D341Med (cell line): ENCODE measurements around the gene LNPK.
"Not testable (repeated sequence)": the region's sequence is repeated elsewhere in the genome, so short reads cannot be mapped to it uniquely, and the experiment has no call there.

ENCODE experiments used
- DNase-seq: peaks from one replicate; pipeline ENCODE4 v3.0.0; 2012; ENCODE audit warnings: low spot score

Gene LNPK

DNA sequence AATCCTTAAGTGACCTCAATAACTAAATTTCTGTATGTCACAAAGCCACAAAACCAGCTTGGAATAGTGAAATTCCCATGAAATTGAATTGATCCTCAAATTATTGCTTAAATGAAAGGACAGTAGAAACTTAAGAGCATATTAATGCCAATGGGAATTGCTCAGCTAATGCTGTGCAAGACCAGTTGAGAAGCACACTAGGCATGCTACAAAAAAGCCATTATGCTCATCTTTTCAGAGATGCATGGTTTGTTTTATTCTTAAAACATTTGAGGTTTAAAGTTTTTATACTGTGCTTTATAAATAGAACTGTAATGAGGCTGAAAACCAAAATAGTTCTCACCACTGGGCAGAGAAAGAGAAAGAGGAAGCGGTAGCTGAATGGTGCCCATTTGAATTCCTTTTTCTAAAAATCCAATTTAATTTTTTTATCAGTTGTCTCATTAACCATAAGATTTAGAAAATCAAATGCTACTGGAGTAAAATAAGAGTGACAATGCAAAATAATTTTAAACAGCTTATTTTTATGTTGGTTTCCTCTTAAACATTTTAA is 98.6 kb downstream of the LNPK start:
- DNase-seq, result no peak

- DNase-seq, result not testable (repeated sequence)
These were observed 106.1 kb downstream of the LNPK start for GRCh38 chr2:175895957-175896356.

GRCh38 chr2:175892046-175892445 is 110.0 kb downstream of the LNPK start:
- no peak for DNase-seq

DNA sequence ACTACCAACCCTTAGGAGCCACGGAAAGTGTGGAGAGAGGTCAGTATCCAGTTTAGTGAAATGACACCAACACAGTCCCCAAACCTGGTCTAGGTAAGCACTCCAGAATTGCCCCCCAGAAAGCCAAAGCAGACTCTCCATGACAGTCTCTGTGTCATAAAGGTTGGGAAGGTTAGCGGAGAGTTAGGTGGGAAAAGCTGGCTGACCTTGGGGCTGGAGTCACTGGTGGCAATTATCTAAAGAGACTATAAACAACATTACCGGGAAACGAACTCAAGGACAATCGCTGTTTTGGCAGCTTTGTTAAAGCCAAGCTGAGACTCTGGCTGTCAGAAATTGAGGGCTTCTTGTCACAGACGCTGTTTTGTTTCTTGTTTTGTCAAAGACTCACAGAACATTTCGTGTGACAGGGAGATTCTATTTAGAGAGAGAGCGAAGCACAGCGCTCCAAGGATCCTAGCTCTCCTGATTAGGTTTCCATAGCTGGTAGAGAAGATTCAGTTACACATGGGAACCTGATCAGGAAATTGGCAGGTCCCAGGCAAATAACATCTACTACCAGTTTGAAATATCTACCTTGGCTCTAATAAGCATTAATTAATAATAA is 111.3 kb downstream of the LNPK start:
- no peak for DNase-seq

- no peak for DNase-seq
These were observed 112.3 kb downstream of the LNPK start for GRCh38 chr2:175889701-175890302.

- DNase-seq, result no peak
These were observed 114.3 kb downstream of the LNPK start for GRCh38 chr2:175887776-175888175.

- no peak for DNase-seq
These were observed 117.2 kb downstream of the LNPK start for GRCh38 chr2:175884697-175885393.

DNA sequence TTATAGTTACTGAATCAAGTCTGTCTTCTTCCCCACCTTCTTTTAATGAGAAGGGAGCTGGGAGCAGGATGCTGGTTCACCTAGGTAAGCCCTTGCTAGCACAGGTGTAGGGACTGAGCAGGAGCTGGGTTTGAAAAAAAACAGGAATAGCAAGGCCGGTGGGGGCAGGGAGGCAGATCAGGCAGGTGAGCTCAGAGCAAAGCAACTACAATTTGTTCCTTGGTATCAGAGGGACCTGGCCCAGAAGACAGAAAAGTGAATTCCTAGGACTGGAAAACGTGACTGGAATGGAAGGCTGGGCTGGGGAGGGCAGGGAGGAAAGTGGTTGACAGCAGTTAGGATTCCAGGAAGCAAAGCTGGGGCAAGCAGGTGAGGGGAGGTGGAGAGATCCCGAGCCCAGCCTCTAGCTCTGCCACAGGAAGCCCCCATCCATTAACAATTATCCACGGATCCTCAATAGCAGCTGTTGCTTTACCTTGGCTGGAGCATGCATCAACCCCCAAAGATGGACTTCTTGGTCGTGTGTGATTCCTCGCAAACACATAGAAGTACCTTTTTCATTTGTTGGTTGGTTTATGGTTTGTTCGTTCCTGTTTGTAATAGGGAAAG is 118.4 kb downstream of the LNPK start:
- DNase-seq, result no peak

DNA sequence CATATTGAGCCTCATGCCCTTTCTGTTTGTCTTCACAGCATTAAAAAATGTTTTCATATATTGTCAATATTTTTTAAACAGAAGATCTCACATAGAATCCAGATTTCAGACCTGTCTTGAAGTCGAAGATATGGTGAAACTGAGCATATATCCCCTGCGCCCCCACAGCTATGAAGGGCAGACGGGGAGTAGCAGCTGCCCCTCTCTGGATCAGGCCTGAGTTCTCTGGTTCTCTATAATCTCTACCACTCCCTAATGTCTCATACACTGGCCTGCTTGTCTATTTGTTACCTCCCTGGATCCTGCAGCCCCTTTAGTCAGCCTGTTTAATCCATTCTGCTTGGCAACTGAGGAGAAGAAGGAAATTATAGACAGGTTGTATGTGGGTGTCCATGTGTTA is 122.4 kb downstream of the LNPK start:
- DNase-seq, result no peak

GRCh38 chr2:175877845-175878544 is 124.1 kb downstream of the LNPK start:
- DNase-seq, result no peak

DNA sequence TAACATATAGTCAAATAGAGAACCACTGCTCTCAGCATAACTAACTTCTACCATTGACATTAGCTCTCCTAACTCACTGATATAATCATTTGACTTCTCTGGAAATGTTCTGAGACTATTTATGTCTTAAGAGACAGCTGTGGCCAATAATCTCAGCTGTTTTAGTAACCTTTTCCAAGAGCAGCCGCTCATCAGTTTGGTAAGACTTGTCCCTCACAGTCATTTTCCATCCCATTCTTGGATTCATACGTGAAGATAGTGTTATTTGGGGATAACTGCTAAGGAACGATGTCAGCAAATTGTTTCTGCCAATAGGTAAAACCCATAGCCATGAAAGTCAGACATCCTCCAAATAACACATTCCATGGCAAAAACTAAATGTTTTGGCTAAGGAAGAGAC is 127.8 kb downstream of the LNPK start:
- DNase-seq, result no peak
